H1 (cell line): ENCODE measurements around the gene ITPKB.
"Not testable (repeated sequence)": the region's sequence is repeated elsewhere in the genome, so short reads cannot be mapped to it uniquely, and the experiment has no call there.

Experiments
- CTCF ChIP-seq, 3 experiments: IDR thresholded peaks; 1 replicate in 2 of 3; 2 replicates in 1 of 3; pipeline versions ENCODE4 v1.5.1 to v1.6.1; 2011; ENCODE audit warnings: low read length in 3 of 3, mild to moderate bottlenecking in 3 of 3, inconsistent platforms in 2 of 3, low read depth in 1 of 3, moderate library complexity in 1 of 3; ENCODE audit not compliant: insufficient read depth in 1 of 3; ENCODE audit errors: control extremely low read depth in 1 of 3
- POLR2AphosphoS5 ChIP-seq: IDR thresholded peaks from 2 replicates; pipeline ENCODE4 v1.6.1; 2011; ENCODE audit warnings: low read depth, low read length

DNA sequence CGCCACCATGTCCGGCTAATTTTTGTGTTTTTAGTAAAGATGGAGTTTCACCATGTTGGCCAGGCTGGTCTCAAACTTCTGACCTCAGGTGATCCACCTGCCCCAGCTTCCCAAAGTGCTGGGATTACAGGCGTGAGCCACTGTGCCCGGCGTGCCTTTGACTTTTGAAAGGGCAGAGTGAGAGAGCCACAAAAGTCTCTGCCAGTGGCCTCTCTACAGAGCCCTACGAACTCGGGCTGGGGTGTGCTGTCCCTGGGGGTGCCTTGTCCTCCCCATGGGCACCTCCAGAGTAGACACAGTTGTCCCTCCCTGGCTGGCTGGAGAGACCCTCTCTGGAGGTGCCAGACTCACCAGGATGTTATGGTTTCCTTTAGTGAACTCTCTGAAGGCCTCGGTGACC, 99.9 kb downstream of the ITPKB start:
- not testable (repeated sequence) for TF ChIP-seq CTCF (IDR thresholded peaks at IDR 0.05; ENCODE audit: control extremely low read depth in 1 of 3, insufficient read depth in 1 of 3, low read depth in 1 of 3, low read length in 3 of 3); POLR2AphosphoS5
